ENCODE results near the gene ARL14EP. TPM values are rescaled to one million over a fixed set of nuclear protein-coding genes. Genes with fewer than 3 reads are reported as not detected.

Gene ARL14EP
- total RNA-seq, 1 donor from 2014 or later = 29.2 TPM

DNA sequence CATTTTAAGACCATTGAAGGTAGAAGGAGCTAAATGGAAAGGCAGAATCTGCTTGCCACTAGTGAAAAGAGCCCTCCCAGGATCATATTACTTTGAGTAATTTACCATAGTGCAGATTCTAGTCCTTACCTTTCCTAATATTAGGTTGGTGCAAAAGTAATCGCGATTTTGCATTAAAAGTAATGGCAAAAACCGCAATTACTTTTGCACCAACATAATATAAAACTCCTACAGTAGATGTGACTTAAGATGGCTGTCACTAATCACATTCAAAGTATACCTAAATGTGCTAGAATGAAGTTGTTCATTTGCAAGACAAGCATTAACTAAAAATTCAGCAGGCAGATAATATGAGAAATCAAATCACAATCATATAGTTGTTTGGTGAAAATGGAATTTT, 38.1 kb upstream of the ARL14EP start:
- peaks cover 3% of the 10 kb centered on the region for H3K27me3 Mint-ChIP-seq
- H3K4me3 Mint-ChIP-seq (ENCODE audit: low read depth) = no peak overlapping the region
- no peak overlapping the region for H3K27ac Mint-ChIP-seq
- peaks cover 13% of the 10 kb centered on the region for H3K4me1 Mint-ChIP-seq (ENCODE audit: low read depth)
- TF ChIP-seq, protein P1, sequence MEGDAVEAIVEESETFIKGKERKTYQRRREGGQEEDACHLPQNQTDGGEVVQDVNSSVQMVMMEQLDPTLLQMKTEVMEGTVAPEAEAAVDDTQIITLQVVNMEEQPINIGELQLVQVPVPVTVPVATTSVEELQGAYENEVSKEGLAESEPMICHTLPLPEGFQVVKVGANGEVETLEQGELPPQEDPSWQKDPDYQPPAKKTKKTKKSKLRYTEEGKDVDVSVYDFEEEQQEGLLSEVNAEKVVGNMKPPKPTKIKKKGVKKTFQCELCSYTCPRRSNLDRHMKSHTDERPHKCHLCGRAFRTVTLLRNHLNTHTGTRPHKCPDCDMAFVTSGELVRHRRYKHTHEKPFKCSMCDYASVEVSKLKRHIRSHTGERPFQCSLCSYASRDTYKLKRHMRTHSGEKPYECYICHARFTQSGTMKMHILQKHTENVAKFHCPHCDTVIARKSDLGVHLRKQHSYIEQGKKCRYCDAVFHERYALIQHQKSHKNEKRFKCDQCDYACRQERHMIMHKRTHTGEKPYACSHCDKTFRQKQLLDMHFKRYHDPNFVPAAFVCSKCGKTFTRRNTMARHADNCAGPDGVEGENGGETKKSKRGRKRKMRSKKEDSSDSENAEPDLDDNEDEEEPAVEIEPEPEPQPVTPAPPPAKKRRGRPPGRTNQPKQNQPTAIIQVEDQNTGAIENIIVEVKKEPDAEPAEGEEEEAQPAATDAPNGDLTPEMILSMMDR (IDR thresholded peaks at IDR 0.05; ENCODE audit: unreplicated experiment) = no peak
- no peaks in the 10 kb centered on the region for H3K9me3 Mint-ChIP-seq (ENCODE audit: low read depth)
- no peak for DNase-seq (ENCODE audit: low spot score, unreplicated experiment)
- H3K36me3 Mint-ChIP-seq (ENCODE audit: insufficient read depth) = no peaks in the 10 kb centered on the region

DNA sequence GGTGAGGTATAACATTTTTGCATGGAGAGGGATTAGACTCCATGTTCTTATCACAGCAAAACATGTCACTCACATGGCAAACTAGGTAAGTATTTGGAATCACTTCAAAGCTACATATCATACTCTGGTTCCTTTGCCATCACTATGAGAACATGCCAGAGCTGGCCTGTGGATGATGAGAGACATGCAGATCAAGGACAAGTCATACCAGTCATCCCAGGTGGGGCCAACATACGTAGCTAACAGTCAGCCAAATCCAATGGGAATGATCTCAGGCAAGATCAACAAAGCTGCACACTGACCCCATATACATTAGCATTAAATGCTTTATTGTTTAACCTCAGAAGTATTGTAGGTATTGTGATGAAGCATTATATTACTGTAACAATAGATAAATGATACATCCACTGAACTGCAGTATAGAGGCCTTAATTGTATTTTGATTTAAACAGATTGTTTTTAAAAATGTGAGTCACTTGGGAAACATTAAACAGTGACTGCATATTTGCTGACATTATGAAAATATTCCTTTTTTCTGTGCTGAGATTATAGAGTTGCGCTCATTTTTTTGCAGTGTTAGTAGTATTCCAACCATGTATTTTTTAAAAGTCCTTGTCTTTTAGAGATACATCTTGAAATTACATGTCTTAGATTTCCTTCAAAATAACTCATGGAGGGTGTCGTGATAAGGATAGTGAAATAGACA, 37.3 kb upstream of the ARL14EP start:
- Mint-ChIP-seq H3K27me3 (peaks cover 3% of the 10 kb centered on the region), H3K9me3 (ENCODE audit: low read depth) (no peaks in the 10 kb centered on the region), H3K36me3 (ENCODE audit: insufficient read depth) (no peaks in the 10 kb centered on the region), H3K4me1 (ENCODE audit: low read depth) (peaks cover 13% of the 10 kb centered on the region), H3K27ac (no peak overlapping the region), H3K4me3 (ENCODE audit: low read depth) (no peak overlapping the region)
- TF ChIP-seq, protein P1 (IDR thresholded peaks at IDR 0.05; ENCODE audit: unreplicated experiment) = no peak
- no peak for DNase-seq (ENCODE audit: low spot score, unreplicated experiment)

- H3K9me3 Mint-ChIP-seq (ENCODE audit: low read depth) = no peaks in the 10 kb centered on the region
- no peak overlapping the region for H3K4me3 Mint-ChIP-seq (ENCODE audit: low read depth)
- H3K27ac Mint-ChIP-seq = no peak overlapping the region
- no peaks in the 10 kb centered on the region for H3K27me3 Mint-ChIP-seq
- peaks cover 15% of the 10 kb centered on the region for H3K4me1 Mint-ChIP-seq (ENCODE audit: low read depth)
- DNase-seq (ENCODE audit: low spot score, unreplicated experiment) = no peak
- H3K36me3 Mint-ChIP-seq (ENCODE audit: insufficient read depth) = no peaks in the 10 kb centered on the region
- TF ChIP-seq, protein P1 (IDR thresholded peaks at IDR 0.05; ENCODE audit: unreplicated experiment) = no peak
Observed at GRCh38 chr11:30291331-30291730, 31.6 kb upstream of the ARL14EP start.

DNA sequence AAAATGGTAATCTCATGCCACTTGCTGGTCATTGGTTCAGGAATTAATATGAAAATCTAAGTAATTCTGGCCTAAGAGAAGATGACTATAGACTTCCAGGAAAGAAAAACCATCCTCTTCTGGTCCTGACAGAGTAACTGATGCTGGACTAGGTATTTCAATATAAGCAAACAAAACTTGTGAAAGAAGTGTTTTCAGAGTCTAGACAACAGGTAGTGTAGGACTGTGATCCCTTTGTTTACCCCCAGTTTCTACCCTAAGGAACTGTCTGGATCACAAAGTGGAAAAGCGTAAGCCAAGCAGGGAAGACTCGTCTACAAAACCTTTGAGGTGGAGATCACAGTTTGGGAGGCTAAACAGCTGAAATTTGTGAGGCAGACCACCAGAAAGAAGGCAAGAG, 30.4 kb upstream of the ARL14EP start:
- Mint-ChIP-seq H3K9me3 (ENCODE audit: low read depth) (no peaks in the 10 kb centered on the region), H3K4me1 (ENCODE audit: low read depth) (peaks cover 9% of the 10 kb centered on the region), H3K4me3 (ENCODE audit: low read depth) (no peak overlapping the region), H3K27me3 (no peaks in the 10 kb centered on the region), H3K27ac (no peak overlapping the region), H3K36me3 (ENCODE audit: insufficient read depth) (no peaks in the 10 kb centered on the region)
- TF ChIP-seq, protein P1 (IDR thresholded peaks at IDR 0.05; ENCODE audit: unreplicated experiment) = no peak
- DNase-seq (ENCODE audit: low spot score, unreplicated experiment) = no peak

- Mint-ChIP-seq H3K27ac (no peak overlapping the region), H3K36me3 (ENCODE audit: insufficient read depth) (no peaks in the 10 kb centered on the region), H3K4me3 (ENCODE audit: low read depth) (no peak overlapping the region), H3K4me1 (ENCODE audit: low read depth) (peaks cover 2% of the 10 kb centered on the region), H3K27me3 (no peaks in the 10 kb centered on the region), H3K9me3 (ENCODE audit: low read depth) (peaks cover 12% of the 10 kb centered on the region)
- DNase-seq (ENCODE audit: low spot score, unreplicated experiment) = no peak
- TF ChIP-seq, protein P1 (IDR thresholded peaks at IDR 0.05; ENCODE audit: unreplicated experiment) = no peak
Observed at GRCh38 chr11:30295178-30295885, 27.6 kb upstream of the ARL14EP start.

Data from progenitor cell of endocrine pancreas (in vitro differentiated cells).